Activated CD4-positive, alpha-beta T cell treated with anti-CD3 and anti-CD28 coated beads for 4 hours (primary cell): ENCODE measurements around the gene PSORS1C1.

Source experiments
- DNase-seq, 2 donors: peaks; one replicate each; pipeline ENCODE4 v3.0.0-alpha.2; 2020

The PSORS1C1 gene

DNA sequence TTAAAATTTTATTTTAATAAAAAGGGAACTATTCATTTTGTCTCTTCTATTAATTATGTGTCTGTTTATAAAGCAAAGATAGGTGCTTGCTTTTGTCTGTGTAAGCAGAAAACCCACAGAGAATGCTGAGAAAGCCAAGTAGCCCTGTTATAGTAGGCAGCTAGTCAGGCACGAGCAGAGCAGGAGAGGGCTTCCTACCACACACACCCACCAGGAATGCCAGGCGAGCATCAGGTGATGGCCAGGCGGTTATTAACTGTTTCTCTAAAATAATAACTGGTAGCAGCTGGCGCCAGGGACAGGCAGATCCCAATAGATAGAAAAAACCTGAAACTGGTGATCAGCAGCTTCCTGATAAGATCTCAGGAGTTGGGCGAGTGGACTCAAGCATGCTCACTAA is 17.9 kb upstream of the PSORS1C1 start:
- DNase-seq, result no peak

DNA sequence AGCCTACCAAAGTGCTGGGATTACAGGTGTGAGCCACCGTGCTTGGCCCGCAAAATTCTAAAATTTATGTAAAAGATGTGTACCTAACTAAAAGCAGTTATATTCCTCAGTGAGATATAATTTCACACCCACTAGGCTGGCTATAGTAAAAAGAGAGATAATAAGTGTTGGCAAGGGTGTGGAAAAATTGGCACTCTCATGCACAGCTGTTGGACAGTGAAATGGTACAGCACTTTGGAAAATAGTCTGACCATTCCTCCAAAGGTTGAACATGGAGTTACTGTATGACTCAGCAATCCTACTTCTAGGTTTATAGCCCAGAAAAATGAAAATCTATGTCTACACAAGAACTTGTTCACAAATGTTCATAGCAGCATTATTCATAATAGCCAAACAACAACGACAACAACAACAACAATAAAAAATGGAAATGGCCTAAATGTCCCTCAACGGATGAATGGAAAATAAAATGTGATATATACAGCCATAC is 16.1 kb upstream of the PSORS1C1 start:
- no peak for DNase-seq

DNA sequence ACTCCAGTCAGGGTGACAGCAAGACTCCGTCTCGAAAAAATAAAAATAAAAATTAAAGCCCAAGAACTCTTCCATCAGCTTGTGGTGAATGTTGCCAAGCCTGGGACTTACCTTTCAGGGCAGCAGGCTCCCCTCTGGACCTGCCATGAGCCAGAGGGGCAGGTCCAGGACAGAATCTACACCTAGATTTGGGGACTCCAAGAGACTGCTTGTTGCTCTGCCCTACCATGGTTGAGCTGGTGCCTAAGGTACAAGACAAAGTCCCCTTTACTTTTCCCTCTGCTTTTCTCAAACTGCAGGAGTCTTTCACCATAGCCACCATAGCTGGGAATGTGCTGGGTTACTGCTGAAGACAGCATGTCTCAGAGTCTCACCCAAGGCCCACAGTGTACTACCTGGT is 11.5 kb upstream of the PSORS1C1 start:
- no peak for DNase-seq

DNA sequence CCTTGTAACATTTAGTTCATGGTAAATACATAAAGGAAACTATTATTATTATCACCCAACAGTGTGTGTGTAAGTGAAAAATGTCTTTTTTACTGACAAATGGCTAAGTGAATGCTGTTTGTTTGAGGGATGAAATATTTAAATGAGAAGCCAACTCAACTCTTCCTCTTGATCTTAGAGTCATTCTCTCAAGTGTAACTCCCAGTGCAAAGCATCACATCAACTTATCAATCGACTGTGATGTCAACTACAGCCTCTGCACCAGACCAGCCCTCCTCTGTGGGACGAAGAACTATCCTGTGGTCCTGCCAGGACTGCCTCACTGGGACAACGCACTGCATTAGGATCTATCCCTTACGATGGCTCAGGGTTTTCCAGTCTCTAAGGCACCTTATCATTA is 7.5 kb upstream of the PSORS1C1 start:
- no peak for DNase-seq

DNA sequence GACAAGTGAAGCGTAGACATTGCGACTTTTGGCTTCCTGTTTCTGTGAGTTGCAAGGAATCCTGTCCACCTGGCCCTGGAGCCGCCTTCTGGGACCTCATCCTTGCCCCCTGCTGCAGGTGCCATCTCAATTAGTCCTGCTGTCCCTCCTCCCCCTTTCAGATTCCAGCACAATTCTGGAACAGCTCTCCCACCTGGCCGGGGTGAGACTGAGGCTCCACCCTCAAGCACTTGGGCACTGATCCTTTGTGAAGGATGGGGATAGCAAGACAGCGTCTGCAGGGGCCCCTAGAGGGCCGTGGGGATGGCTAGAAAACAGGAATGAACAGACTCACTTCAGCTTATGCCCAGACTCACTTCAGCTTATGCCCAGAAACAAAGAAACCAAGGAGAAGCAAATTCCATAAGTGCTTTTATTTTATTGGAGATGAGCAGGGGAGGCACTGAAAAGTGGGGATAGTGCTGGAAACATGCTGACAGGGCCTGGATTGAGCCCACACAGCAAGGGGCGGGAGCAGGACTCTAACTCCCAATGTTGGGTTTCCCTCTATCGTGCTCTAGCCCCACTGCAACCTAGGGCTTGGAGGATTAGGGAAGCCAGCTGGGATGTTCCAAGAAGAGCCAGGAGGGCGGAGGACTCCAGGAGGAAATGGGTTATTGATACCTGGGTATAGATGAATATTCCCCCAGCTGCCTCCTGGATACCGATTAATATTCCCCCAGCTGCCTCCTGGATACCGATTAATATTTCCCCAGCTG is 3.6 kb upstream of the PSORS1C1 start:
- no peak for DNase-seq

DNA sequence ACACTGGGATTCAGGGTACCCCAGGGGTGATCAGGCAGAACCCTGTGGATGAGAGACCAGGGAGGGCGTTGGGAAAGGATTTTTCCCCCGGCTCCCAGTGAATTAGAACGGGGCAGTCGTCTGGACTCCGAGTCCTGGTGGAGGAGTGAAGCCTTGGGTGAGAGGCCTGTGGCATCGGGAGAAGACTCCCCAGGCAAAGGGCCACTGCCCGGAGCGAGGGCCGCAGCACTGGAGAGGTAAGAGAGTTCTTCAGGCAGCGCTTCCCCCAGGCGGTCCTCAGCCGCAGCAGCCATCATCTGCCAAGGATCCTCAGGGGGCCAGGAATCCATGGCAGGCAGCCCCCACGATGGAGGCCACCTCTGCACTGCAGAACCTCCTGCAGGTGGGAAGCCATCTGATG is 2.9 kb upstream of the PSORS1C1 start:
- DNase-seq, result no peak

DNA sequence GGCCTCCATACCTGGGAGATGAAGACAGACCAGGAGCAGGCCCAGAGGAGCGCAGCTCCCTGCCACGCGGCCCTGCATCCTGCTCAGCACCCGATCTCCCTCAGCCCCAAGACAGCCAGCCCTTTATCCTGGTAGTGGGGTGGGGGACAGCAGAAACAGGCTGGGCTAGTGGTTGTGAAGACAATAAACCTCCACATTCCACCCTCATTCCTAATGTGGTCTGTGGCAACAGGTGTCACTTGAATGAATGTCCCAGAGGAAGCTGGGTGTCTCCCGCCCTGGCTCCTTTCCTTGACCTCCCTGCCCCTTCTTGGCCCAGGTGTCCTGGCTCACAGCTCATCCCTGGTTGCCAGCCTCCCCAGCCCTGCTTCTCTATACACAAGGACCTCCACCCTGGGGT is 2.1 kb upstream of the PSORS1C1 start, which contains the start of gene C6orf15:
C6orf15 (minus strand) TSS at position 98 of the 400 bp plus-strand sequence; CDS start at position 78, 20 bp downstream.
- no peak for DNase-seq

DNA sequence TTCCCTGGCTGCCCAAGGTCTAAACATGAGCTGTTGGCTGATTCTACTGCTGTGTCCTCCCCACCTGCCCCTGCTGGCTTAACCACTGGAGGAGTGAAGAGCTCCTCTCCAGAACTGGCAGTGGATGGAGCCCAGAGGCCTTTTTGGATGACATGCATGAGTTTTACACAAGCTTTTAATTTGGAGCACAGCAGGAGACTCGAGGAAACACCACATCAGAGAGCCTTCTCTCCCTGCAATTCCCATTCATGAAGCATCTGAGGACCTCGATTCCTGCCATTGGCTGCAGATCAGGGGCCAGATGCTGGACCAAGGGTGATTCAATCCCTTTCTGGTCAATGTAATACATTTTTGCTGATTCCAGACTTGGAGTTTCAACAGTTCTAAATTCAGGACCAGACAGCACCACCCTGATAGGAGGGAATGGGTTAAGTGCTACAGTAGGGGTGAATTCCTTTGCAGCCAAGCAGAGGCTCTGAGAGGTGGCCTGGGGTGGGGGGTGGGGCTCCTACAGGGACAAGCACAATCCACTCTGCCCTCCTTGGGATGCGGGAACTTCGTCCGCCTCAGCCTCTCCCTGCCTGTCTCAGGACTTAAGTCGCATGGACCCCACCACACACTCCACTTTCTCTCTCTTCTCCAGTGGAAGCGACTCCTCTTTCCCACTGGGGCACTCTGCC is 599 bp upstream of the PSORS1C1 start:
- DNase-seq, result no peak

DNA sequence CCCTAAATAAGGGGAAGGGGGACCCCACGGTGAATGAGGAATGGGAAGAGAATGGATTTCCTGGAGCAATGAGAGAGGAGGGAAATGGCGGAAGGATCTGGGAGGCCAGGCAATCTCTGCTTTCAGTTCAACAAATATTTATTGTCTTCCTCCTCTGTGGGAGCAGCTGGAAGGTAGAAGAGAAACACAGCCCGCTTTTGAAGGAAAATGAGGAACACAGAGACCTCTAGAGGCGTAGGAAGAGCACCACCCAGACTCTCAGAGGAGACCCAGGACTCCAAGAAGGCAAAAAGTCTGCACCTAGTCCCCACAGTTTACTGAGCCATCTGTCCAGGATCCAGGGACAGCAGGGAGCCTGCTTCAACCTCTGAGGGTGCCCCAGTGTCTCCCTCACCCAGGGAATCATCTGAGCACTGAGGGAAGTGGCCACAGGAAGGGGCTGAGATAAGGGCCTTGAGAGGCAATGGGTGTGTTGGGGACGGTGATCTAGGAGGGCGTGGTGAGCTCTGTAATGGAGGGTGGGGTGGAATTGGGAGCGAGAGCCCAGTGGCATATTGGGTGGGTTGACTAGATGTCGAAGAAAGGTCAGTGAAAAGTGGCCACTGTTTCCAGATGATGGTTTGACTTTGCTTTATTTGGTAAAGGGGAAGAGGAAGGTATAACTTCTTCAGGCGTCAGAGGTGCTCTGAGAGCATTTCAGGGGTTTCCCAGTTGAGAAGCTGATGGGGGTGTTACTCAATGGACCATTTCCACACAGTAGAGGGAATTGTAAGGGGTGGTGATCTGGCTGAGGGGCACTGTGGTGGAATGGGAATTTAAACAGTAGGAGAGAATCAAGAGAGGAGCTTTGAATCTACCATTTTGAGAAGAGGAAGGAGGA is 610 bp downstream of the PSORS1C1 start:
- DNase-seq, result no peak

DNA sequence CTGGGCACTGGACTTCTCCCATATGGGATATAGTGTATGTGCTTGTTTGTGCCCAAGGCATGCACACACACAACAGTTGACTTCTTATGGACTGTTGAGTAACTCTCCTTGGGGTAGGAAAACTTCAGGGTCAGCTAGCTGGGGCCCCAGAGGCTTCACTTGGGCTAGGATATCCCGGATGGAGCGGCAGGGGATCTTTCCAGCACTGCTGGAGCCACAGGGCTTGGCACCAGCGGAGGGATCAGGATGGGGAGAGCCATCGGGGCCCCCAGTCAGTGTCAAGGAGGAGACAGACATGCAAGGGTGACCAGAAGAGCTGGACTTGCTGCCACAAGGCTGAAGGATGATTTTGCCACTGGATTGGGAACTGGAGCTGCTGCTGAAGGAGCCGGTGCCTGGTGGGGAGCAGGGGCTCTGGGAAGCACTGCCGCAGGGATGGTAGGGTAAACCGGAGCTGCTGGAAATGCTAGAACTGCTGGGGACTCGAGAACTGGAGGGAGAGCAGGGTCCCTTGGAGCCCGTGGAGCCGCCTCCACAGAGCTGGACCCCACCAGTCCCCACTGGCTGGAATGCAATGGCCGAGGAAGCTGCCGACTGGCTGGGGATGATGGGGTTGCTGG is 1.5 kb downstream of the PSORS1C1 start:
- no peak for DNase-seq

DNA sequence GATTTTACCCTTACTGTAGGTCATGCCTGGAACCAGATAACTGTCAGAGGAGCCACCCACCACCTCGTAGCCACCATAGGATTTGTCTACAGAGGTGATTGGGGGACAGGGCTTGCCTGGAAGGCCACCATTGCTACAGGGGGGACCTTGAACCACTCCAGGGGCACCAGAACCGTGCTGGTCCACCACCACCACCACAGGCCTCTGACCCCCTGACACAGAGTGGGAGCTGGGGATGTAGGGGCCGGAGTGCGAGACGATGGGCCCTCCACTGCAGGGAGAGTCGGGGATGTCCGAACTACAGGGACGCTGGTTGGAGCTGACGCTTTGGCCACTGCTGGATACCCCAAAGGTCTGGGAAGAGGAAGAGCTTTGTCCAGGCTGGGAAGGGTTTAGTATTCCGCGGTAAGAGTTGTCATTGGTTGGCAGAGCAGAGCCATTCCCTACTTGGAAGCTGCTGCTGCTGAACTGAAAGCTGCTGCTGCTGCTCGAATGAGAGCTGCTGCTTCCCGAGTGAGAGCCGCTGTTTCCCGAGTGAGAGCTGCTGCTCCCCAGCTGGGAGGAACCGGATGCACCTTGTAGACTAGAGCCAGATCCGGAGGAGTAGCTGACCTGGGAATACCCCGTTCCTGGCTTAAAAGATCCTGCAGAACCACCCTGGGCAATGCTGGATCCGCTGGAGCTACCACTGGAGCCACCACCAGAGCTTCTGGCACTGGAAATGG is 2.2 kb downstream of the PSORS1C1 start:
- DNase-seq, result no peak

DNA sequence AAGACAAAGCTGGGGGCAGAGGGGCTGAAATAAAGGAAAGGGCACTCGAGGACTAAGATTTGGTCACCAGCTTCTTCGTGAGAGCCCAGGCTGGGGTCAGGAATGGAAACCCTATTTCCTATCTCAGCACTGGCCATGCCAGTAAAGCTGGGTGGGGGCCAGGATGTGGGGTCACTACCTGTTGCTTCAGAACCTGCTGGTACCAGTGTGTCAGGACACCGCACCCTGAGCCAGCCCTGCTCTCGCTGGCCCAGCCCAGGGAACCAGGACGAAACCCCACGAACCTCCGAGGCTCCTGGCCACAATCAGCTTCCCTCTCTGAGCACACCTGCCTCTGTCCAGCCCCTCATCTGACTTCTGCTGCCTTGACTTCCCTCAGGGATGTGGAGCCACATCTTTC is 3.6 kb downstream of the PSORS1C1 start:
- DNase-seq, result no peak

DNA sequence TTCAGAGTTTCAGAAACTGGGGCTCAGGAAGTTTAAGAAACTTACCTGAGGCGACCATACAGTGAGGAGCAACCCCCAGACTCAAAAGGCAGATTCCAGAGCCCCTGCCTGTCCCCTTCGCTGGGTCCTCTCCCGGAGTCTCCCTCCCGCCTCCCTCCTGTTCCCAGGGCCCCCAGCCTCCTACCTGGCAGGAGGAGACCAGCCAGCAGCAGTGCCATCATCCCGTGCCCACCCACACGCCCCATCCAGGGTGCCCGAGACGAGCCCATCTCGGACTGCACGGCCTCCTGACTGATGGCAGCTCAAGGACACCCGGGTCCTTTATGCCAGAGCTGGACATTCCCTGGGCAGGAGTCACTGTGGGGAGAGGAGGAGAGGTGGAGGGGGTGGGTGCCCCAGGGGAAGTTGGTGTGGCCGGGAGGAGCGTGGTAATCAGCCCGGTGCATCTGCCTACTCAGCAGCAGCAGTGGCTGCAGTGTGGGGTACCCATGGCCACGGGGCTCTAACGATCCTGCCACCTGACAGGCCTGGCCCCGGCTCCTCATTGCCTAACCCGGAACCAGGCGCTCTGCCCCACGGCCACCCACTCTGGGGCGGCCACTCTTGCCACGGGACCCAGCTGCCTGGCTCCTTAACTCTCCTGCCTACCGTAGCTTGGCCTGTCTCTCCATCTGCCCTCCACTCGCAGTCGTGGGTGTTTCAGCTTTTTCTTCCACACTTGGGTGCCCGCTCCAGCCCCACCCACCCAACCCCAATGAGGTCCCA is 5.7 kb downstream of the PSORS1C1 start, which contains the start of gene CDSN:
CDSN (minus strand) TSS at position 296 of the 765 bp plus-strand sequence; CDS start at position 269, 27 bp downstream.
- no peak for DNase-seq

DNA sequence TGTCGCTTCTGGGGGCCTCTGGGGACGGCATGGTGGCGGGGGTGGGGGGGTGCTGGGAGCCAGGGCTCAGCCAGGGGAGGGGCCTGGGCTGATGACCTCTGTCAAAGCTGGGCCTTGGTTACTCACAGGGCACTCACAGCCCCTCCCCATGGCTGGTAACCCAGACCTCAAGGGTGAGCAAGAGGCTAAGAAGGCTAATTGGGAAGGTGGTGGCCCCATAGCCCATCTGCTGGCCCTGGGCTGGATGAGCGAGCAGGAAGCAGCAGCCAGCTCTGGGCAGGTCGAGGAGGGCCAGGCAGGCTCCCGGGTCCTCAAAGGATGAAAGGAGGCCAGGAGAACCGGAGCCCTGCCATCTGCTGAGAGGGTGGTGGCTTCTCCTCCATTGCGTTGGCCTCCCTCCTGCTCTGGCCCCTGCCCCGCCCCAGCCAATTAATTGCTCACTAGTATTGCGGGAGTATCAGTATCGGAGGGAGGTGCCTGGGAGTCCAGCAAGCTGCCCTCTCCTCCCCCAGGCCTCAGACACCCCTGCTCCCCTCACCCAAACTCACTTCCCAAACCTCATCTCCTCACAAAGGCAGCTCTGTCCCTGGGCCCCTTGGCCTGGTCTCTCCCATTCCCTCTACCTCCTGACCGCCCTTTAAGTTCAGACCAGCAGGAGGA is 6.7 kb downstream of the PSORS1C1 start:
- no peak for DNase-seq

DNA sequence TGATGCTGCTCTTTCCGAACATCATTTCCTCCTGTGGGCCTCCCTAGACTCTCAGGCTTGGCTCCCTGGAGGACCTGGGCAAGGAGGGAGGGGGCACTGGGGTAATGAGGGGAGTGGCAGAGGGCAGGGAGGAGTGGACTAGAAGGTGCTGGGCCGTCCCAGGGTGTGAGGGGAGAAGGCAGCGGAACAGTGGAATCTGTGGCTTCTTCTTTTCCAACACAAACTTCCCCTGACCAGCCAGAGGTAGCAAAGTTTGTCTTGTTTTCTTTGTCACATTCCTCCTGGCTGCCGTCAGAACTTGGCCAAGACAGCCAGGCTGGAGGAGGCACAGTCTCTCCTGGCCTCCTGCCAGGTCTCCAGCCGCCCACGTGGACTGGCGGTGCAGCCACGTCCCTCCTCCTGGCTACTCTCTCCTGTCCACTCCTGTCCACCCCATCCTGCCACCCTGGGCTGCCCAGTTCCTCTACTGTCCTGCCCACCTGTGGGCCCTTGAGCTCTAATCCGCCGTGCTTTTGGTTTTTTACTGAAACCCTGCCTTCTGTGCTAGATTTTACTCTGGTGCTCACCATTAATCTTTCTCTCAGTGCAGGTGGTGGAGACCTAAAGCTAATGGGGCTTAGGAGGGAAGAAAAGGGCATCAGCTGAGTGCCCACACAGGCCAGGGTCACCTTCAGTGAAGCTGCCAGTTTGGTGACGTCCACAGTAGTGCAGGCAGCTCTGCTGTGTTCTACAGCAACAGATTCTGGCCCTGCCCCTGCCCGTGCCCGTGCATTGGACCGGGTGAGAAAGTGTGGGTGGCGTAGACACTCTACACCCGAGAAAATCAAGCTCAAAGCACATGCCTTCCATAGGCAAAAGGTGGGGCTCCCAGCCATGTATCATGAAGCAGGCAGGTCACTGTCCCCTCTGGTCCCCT is 8.4 kb downstream of the PSORS1C1 start:
- no peak for DNase-seq

DNA sequence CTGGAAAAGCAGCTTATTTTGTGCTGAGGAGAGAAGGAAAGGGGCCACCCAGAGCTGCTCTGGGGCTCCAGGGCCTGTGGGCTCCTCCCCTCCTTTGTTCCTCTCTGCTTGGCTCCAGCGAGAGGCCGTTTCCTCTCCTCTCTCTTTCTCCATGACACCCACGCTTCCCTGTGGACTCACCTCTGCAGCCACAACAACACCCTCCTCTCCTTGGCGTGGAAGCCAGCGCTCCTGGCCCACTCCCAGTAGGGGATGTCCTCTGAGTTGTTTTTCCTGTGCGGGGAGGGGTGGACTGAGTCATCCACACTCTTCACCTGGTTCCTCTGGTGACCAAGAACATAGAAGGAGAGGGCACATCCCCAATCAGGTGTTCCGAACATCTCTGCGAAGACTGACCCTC is 10.6 kb downstream of the PSORS1C1 start:
- no peak for DNase-seq

DNA sequence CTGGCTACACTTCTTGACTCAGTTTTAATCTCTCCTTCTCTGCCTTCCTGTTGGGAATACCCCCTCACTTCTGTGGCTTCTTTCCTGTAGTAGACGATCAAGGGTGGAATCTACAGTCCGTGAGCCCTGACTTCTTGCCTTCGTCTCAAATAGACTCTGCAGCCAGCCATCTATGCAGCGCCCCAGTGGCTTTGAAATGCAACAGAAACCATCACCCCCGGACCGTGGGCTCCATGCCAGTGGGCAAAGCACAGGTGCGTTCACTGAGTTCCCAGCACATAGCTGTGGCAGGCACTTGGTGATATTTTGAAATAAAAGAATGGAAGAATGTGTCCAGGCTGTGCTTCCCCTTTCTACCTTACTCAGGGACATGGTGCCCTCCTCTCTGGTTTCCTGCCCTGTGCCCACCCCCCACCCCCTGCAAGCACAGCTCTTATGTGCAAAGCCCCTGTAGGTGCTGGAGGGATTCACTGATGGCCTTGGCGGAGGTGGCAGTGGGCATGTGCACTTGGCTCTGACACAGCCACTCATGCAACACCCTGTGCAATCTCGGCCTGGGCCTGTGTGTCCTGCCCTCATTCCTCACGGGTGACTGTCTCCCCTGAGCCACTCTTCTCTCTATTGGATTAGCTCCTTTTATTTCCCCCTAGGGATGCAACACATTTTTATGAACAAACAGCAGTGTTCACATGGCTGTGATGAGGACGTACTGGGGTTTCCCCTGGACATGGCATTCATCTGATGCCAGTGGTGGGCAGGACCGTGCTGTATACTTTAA is 11.2 kb downstream of the PSORS1C1 start:
- no peak for DNase-seq

DNA sequence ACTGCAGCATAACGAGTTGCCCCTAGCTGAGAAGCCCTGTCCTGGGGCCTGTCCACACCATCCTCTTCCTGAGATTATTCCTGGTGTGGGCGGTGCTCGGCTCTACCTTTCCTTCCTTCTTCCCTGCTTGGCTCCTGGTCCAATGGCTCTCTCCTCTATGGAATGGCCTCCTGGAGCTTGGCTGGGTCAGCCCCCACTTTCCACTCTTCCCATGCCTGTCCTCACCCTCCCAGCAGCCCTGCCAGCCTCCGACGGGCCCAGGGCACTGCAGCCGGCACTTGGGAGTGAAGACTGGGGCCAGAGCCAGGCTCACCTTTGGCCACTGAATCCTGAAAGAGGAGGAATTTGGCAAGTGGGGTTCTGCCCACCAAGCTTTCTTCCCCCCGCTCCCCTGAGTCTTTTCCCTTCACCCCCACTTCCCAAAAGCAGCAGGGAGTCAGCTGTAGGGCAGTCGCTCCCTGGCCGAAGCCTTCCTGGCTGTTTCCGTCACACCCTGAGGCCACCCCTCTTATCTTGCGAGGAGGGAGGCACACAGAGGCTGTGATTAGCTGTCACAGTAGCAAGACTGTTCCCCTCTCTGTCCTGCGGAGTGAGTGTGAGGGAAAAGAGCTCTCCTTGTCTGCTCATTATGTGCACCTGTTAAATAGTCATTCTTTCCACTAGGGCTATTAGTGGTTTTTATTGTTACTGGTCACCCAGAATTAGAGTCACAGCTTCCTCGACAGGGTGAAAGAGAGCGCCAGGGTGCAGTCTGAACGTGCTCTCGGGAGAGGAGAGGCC is 12.0 kb downstream of the PSORS1C1 start:
- DNase-seq, result no peak
